Astrocyte of the cerebellum (primary cell): ENCODE measurements around the gene CSF2RB.

Source experiments
- DNase-seq: peaks from one replicate; pipeline ENCODE4 v3.0.0-alpha.2; 2011; ENCODE audit warnings: low read depth
- H3K4me3 ChIP-seq: 2 replicates; pipeline ENCODE4 v1.5.1; 2011; ENCODE audit warnings: mild to moderate bottlenecking, low read depth, low read length, moderate library complexity
- in situ Hi-C: cut with HindIII; loops from 2 replicates; pipeline ENCODE4 v1.10.0; 2017; ENCODE audit warnings: low sequenced_read_pairs
- TF ChIP-seq, protein P1 (sequence below): IDR thresholded peaks from 2 replicates; pipeline ENCODE4 v1.5.1; 2012; ENCODE audit warnings: low read length, low read depth, moderate library complexity, mild to moderate bottlenecking; ENCODE audit errors: missing control alignments

Gene CSF2RB

DNA sequence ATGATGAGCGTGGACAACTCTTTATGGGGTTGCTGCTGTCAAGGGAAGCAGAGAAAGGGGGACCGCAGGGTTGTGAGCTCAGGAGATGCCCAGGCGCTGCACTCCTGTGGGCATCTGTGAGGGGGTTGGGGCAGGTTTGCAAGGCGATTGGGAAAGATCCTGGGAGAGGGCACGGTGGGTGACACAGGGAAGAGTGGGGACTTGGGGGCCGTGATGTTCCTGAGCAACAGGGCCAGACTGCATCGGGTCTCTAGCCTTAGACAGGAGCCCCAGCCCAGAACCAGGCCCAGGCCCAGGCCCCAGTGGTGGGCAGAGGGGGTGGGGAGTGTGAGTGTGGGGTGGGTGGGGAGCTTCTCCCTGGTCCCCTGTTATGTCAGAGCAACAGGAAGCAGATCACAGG lies 38.3 kb downstream of the CSF2RB start:
- in situ Hi-C loops, result no loop called here
- DNase-seq, result no peak
- H3K4me3 ChIP-seq, result no peak overlapping the region
- TF ChIP-seq, protein P1, sequence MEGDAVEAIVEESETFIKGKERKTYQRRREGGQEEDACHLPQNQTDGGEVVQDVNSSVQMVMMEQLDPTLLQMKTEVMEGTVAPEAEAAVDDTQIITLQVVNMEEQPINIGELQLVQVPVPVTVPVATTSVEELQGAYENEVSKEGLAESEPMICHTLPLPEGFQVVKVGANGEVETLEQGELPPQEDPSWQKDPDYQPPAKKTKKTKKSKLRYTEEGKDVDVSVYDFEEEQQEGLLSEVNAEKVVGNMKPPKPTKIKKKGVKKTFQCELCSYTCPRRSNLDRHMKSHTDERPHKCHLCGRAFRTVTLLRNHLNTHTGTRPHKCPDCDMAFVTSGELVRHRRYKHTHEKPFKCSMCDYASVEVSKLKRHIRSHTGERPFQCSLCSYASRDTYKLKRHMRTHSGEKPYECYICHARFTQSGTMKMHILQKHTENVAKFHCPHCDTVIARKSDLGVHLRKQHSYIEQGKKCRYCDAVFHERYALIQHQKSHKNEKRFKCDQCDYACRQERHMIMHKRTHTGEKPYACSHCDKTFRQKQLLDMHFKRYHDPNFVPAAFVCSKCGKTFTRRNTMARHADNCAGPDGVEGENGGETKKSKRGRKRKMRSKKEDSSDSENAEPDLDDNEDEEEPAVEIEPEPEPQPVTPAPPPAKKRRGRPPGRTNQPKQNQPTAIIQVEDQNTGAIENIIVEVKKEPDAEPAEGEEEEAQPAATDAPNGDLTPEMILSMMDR, result no peak

DNA sequence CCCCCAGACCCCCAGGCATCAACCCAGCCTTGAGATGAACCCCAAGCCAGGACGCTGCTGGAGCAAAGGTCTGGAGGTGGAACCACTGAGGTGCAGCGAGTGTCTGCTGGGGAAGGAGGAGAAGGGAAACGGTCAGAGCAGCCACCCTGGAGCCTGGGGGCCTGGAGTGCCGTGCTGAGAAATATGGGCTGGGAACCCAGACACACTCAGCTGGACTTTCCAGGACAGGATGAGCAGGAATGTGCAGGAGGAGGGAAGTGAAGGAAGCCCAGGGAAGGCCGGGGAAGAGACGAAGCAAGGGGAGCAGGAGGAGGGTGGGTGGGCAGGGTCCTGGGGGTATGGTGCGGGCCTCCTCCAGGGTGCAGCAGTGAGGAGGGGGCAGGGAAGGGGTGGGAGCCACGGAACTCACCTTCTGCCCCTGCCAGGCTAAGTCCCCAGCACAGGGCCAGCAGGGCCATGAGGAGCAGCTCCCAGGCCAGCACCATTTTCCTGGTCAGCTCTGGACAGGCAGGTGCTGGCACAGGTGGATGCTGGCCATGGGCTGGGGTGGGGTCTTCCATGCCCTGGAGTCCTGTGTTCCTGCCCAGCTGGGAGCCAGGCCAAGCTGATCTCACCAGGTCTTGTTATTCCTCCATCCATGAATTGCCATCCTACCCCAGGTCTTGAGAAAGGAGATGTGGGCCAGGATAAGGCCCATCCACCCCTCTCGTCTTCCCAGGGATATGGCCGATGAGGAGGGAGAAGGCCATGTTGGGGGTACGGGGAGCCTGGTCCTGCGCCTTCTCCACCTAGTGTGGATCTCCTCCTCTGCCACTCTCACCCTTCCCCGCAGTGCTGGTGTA lies 40.0 kb downstream of the CSF2RB start:
- H3K4me3 ChIP-seq, result no peak overlapping the region
- in situ Hi-C loops, result no loop called here
- TF ChIP-seq, protein P1, result no peak
- no peak for DNase-seq

DNA sequence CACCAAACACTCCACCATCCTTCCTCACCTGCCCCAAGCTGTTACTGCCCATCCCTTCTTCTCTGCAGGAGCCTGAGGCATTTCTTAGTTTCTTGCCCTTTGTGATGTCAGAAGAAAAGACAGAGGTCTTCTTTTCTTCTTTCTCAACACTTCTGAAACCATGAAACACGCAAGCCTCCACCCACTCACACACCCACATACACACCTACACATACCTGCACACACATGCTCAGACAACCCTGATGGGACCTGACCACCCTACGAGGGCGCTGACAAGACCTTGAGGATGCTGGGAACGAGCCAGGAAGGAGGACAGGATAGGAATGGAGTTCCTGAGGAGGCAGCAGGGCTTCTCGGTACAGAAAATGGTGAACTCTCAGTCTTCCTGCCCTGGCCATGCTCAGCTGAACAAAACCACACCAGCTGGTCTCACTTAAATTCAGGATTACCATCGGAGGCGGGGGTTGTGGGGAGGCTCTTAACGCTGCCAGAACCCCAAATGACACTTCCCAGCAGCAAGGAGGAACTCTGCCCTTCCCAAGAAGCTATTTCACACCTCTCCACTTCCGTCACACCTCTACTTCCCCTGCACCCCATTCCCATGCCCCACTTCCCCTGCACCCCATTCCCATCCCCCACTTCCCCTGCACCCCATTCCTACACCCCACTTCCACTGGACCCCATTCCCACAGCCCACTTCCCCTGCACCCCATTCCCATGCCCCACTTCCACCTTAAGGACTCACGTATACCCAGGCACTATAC lies 41.0 kb downstream of the CSF2RB start:
- TF ChIP-seq, protein P1, result no peak
- H3K4me3 ChIP-seq, result no peak overlapping the region
- DNase-seq, result no peak
- in situ Hi-C loops, result no loop called here

DNA sequence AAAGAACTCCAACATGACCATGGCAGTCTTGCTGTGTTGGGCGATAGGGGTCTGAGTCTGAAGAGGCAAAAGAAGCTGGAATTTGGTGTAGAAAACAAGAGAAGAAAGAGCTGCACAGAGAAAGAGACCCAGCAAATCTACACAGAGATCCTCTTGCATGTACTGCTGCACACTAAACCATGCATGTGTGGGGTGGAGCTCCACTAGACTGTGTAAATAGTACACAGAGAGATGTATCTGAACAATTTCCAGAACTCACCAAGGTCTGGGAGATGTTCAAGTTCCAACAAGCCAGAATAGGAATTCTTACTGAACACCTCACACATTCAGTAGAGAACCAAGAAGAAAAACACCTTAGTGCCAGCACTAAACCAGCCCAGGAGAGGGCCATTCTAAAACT lies 42.3 kb downstream of the CSF2RB start:
- in situ Hi-C loops, result no loop called here
- no peak for DNase-seq
- TF ChIP-seq, protein P1, result no peak
- H3K4me3 ChIP-seq, result no peak overlapping the region

DNA sequence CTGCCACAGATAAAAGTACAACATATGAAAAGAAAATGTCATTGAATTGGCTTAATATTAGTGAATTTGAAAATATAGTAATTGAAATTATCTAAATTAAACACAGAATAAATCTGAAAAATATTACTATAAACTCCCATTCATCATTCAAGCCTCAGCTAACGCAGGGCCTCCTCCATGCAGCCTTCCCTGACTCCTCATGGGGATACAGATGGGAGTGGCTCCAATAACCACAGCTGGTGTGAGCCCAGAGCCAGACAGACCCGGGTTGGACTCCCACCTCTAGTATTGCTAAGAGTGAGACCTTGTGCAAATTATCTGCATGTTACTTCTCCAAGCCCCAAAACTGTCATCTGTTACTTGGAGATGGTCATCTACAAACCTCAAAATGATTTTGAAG lies 44.9 kb downstream of the CSF2RB start:
- no peak for DNase-seq
- H3K4me3 ChIP-seq, result no peak overlapping the region
- in situ Hi-C loops, result no loop called here
- TF ChIP-seq, protein P1, result no peak

DNA sequence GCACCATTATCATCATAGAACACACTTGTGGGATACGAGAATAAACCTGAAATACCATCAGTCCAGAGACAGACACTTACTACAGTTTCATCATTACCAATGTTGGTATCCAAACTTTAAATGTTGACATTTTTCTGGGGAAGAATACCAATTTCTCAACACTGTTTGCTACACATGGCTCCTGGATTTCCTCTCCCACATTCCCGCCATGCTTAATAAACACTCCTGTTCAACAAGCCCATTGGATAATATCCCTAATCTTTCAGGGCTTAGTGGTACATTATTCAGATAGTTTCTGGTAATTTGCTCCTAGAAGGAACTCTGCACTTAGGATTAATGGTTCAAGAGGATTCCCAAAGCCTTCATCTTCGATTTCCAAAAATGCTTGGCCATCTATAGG lies 48.2 kb downstream of the CSF2RB start:
- TF ChIP-seq, protein P1, result no peak
- H3K4me3 ChIP-seq, result no peak overlapping the region
- no peak for DNase-seq
- in situ Hi-C loops, result no loop called here
